Calu3 (cell line): ENCODE data around the gene SLC38A11. TPM values are rescaled to one million over a fixed set of nuclear protein-coding genes. Genes with fewer than 3 reads are reported as not detected.

Experiments used
- BruUV-seq: library from RNA; stranded (reverse); fragments of 400-500 nt; replicated peaks from 2 replicates; lab custom pipeline; 2021; lab: Mats Ljungman, UMichigan
- CTCF ChIA-PET: fragments of 300-600 bp; sonication (Branson Sonifier 250); formaldehyde crosslinking; loops from one replicate; lab custom pipeline; 2022; ENCODE audit warnings: antibody characterized with exemption; lab: Charles Lee
- DNase-seq: peaks from one replicate; pipeline ENCODE4 v3.0.0; 2022
- H3K27ac Mint-ChIP-seq: one replicate; pipeline ENCODE4 v1.8.0; 2022; ENCODE audit warnings: mixed read lengths; ENCODE audit not compliant: unreplicated experiment
- H3K27me3 Mint-ChIP-seq: one replicate; pipeline ENCODE4 v1.8.0; 2022; ENCODE audit warnings: mixed read lengths; ENCODE audit not compliant: unreplicated experiment
- H3K36me3 Mint-ChIP-seq: one replicate; pipeline ENCODE4 v1.8.0; 2022; ENCODE audit warnings: mild to moderate bottlenecking, moderate library complexity, mixed read lengths; ENCODE audit not compliant: insufficient read depth, unreplicated experiment
- H3K4me1 Mint-ChIP-seq: one replicate; pipeline ENCODE4 v1.8.0; 2022; ENCODE audit warnings: mild to moderate bottlenecking, low read depth, mixed read lengths; ENCODE audit not compliant: unreplicated experiment
- H3K4me3 Mint-ChIP-seq: one replicate; pipeline ENCODE4 v1.8.0; 2022; ENCODE audit warnings: mild to moderate bottlenecking, low read depth, moderate library complexity, mixed read lengths; ENCODE audit not compliant: unreplicated experiment
- H3K9me3 Mint-ChIP-seq: one replicate; pipeline ENCODE4 v1.8.0; 2022; ENCODE audit warnings: low read depth, mixed read lengths; ENCODE audit not compliant: unreplicated experiment
- CTCF ChIP-seq: fragments of 200-600 bp; IDR thresholded peaks from one replicate; pipeline ENCODE4 v1.8.0; 2022; ENCODE audit warnings: antibody characterized with exemption; ENCODE audit not compliant: unreplicated experiment
- intact Hi-C: fragments of 100-400 bp; cut with micrococcal nuclease; formaldehyde crosslinking; loops from one replicate; pipeline ENCODE4 v1.10.0; 2022; ENCODE audit not compliant: unreplicated experiment
- total RNA-seq: library from RNA; stranded (reverse); gene quantifications from 2 replicates; pipeline ENCODE4 v1.2.3, GENCODE V29; 2022

The SLC38A11 gene
- total RNA-seq, 1 experiment from 2014 or later = 0.57 TPM

GRCh38 chr2:164948540-164948939 is 6.8 kb downstream of the SLC38A11 start:
- no peak overlapping the region for H3K4me3 Mint-ChIP-seq
- H3K9me3 Mint-ChIP-seq = no peaks in the 10 kb centered on the region
- TF ChIP-seq CTCF = no peak
- H3K4me1 Mint-ChIP-seq = peaks cover 7% of the 10 kb centered on the region
- no peak for DNase-seq
- BruUV-seq = no TSS peak
- intact Hi-C loops = no loop called here
- CTCF ChIA-PET = no interaction called here
- no peak overlapping the region for H3K27ac Mint-ChIP-seq
- H3K36me3 Mint-ChIP-seq = no peaks in the 10 kb centered on the region
- no peaks in the 10 kb centered on the region for H3K27me3 Mint-ChIP-seq

- Mint-ChIP-seq H3K27me3 (no peaks in the 10 kb centered on the region), H3K4me1 (peaks cover 7% of the 10 kb centered on the region), H3K27ac (no peak overlapping the region), H3K36me3 (no peaks in the 10 kb centered on the region), H3K4me3 (no peak overlapping the region), H3K9me3 (no peaks in the 10 kb centered on the region)
- CTCF ChIA-PET = no interaction called here
- DNase-seq = no peak
- intact Hi-C loops = no loop called here
- no TSS peak for BruUV-seq
- no peak for TF ChIP-seq CTCF
These were observed 8.0 kb downstream of the SLC38A11 start for GRCh38 chr2:164947281-164947680.

GRCh38 chr2:164943289-164943688 is 12.0 kb downstream of the SLC38A11 start:
- Mint-ChIP-seq H3K27me3 (no peaks in the 10 kb centered on the region), H3K27ac (no peak overlapping the region), H3K36me3 (no peaks in the 10 kb centered on the region), H3K9me3 (no peaks in the 10 kb centered on the region), H3K4me1 (peaks cover 7% of the 10 kb centered on the region), H3K4me3 (no peak overlapping the region)
- no TSS peak for BruUV-seq
- intact Hi-C loops = no loop called here
- no peak for TF ChIP-seq CTCF
- CTCF ChIA-PET = no interaction called here
- no peak for DNase-seq

- Mint-ChIP-seq H3K36me3 (peaks cover 5% of the 10 kb centered on the region), H3K27ac (peak overlapping the region; percentile 77), H3K27me3 (no peaks in the 10 kb centered on the region), H3K4me3 (peak overlapping the region; percentile 55), H3K9me3 (no peaks in the 10 kb centered on the region), H3K4me1 (peaks cover 27% of the 10 kb centered on the region)
- TF ChIP-seq CTCF = no peak
- CTCF ChIA-PET = interaction anchor here (0.6 kb wide), 1 partner anchor 224 kb away, joined by 3 read pairs; no protein-coding TSS in a partner anchor
- no TSS peak for BruUV-seq
- DNase-seq = no peak
- intact Hi-C loops = loop anchor here (2.0 kb wide), 1 partner anchor 23 kb away; no protein-coding TSS in a partner anchor
These were observed 17.4 kb downstream of the SLC38A11 start for GRCh38 chr2:164937864-164938401.
